ENCODE measurements around the gene PTBP1.

DNA sequence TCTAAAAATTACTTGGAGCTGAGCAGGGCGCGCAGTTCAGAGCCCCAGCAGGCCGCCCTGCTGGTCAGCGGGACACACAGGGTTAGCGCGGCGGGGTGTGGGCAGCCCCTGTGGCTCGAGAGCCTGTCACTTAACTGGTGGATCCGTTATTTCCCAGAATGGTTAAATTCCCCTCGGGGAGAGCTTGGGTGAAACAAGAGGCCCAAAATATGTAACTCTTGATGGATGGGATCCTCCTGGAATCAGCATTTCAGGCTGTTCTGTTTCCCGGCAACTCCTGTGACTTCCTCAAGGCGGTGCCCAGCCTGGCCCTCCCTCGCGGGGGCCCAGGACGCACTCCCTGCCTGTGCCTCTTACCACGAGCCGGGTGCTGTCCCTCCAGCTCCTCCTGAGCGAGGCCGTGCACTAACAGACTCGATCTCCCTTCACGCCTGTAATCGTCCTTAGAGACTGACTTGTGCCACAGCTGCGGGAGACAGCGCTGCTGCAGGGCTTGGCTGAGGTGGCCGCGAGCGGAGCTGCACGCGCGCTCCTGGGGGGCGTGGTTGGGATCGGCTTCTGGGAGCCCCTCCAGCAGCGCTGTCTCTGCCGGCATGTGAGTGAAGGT is 9.7 kb downstream of the PTBP1 start:
- no peak for TF ChIP-seq POLR2AphosphoS5 (IDR thresholded peaks at IDR 0.05; ENCODE audit: insufficient read depth, low read depth, low read length)
- TF ChIP-seq, protein P1, sequence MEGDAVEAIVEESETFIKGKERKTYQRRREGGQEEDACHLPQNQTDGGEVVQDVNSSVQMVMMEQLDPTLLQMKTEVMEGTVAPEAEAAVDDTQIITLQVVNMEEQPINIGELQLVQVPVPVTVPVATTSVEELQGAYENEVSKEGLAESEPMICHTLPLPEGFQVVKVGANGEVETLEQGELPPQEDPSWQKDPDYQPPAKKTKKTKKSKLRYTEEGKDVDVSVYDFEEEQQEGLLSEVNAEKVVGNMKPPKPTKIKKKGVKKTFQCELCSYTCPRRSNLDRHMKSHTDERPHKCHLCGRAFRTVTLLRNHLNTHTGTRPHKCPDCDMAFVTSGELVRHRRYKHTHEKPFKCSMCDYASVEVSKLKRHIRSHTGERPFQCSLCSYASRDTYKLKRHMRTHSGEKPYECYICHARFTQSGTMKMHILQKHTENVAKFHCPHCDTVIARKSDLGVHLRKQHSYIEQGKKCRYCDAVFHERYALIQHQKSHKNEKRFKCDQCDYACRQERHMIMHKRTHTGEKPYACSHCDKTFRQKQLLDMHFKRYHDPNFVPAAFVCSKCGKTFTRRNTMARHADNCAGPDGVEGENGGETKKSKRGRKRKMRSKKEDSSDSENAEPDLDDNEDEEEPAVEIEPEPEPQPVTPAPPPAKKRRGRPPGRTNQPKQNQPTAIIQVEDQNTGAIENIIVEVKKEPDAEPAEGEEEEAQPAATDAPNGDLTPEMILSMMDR (IDR thresholded peaks at IDR 0.05; ENCODE audit: extremely low read depth in 1 of 2, insufficient read depth in 1 of 2, low read depth in 1 of 2, low read length in 2 of 2) = no peak
- TF ChIP-seq POLR2A (IDR thresholded peaks at IDR 0.05; ENCODE audit: low read depth, low read length) = no peak
- no peak for TF ChIP-seq EZH2 (IDR thresholded peaks at IDR 0.05; ENCODE audit: borderline replicate concordance, low read depth, low read length, severe bottlenecking)
- TF ChIP-seq GATA2 (IDR thresholded peaks at IDR 0.05; ENCODE audit: insufficient read depth, insufficient read length, low read depth, low read length) = no peak
- no peak for TF ChIP-seq JUN (IDR thresholded peaks at IDR 0.05; ENCODE audit: borderline replicate concordance, insufficient read depth, insufficient read length, low read depth)
- TF ChIP-seq, protein P2, sequence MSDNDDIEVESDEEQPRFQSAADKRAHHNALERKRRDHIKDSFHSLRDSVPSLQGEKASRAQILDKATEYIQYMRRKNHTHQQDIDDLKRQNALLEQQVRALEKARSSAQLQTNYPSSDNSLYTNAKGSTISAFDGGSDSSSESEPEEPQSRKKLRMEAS (IDR thresholded peaks at IDR 0.05; ENCODE audit: insufficient read depth, insufficient read length) = no peak
- no peak for TF ChIP-seq MYC (IDR thresholded peaks at IDR 0.05; ENCODE audit: low read depth, low read length)
- TF ChIP-seq FOS (IDR thresholded peaks at IDR 0.05; ENCODE audit: borderline replicate concordance, insufficient read depth, low read length) = no peak

All from endothelial cell of umbilical vein (primary cell).